NCI-H345 (cell line): ENCODE data around the gene MCFD2.

Source experiments
- DNase-seq: peaks from one replicate; lab custom pipeline; 2025; lab: John Stamatoyannopoulos, UW

The MCFD2 gene

DNA sequence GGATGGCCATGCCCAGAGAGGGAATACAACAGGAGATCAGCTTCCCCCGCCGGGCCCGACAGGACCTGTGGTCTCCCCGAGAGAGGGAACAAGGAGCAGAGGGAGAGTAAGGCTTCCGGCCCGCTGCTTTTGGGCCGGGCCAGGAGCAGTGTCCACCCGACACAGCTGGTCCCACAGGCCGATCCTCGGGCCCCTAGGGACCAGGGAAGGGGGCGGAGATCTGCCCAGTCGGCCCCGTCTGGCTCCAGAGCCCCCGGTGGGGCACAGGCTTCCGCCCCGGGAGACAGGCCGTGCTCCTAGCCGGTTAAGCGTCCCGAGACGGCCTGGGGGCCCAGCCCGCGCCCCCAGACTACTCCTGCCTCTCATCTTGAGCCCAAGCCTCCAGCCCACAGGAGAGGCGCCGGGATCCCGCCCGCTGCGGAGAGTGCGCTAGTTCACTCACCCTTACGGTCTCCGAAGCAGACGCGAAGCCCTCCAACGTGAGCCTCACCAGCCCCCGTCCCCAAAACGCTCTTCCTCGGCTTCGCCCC is at the start of gene MCFD2:
MCFD2 (minus strand) TSS at position 526 of the 530 bp plus-strand sequence. CDS start 6,635 bp downstream, outside the sequence.
- no peak for DNase-seq

DNA sequence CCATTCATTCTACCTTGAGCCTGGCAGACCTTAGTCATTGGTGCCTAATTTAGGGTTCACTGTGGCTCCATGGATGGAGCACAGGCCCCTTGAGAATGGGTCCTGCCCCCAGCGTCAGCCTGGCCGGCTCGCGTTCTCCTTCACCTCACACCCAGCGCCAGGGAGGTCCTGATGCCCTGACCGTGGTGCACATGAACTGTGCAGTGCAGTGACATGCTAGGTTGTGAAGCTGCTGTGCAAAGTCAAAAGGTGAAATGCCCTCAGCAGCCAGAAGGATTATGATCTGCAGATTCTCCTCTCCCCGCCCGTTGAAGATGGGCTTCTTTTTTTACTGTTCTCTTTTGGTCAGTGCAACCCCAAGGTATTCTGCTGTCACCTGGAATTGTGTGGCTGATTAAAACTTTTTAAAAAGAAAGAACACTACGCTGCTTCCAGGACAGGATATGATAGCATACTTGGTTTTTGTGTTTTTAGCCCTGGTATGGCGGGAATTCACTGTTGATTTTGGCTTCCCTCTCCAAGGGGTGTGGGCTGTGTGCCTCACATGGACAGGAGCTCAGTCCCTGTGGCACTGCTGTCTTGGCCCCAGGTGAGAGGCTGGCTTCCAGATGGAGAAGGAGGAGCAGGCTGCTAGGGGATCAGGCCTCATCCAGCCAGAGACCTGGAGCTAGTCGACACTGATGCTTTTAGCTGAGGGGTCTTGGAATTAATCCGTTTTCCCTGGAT is 49.4 kb upstream of the MCFD2 start:
- DNase-seq, result no peak

DNA sequence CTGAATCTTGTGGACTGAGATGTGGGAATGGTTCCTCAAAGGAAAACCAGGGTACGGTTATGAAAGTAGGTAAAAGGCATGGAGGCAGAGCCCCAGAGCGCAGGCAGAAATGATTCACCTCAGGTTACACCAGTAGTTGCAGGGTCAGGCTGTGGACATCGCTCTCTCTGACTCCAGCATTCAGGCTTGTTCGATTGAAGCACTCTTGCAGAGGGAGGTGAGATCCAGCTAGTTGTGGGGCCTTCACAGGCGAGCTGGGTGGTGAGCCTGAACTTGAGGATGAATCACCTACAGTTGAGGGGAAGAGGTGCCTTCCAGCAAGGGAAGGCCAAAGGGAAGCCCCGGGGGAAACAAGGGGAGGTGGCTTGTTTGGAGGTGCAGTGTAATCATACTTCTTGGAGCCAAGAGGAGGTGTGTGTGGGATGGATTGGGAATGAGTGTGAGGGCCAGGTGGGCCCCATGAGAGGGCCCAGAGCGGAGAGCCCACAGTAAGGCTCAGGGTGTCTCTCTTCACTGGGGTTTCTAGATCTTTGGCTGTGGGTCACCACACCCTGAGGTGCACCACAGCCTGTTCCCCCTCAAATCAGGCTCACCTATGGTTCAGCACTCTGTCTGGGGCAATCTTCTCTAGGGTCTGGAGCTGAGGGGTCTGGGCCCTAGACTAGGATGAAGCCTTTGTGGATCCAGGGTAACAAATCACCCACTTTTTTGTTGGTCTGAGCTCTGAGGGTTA is 48.5 kb upstream of the MCFD2 start:
- DNase-seq, result no peak

GRCh38 chr2:46963210-46963609 is 47.6 kb upstream of the MCFD2 start:
- no peak for DNase-seq

DNA sequence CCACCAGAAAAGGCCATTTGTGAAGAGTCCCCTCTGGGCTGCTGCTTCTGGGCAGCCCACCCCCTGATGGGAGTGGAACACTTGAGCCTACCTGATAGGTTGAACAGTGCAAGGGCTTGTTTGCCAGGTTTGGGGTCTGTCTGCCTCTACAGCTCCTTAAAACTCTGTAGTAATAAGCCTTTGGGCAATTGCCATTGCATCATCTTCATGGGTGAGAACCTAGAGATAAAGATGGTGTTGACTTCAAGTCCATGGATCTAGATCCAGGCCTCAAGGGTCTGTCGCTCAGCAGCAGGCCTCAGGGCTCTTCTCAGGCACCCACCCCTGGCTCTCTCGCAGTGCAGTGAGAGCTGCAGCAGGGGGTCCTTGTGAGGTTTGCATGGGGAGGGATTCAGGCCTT is 47.1 kb upstream of the MCFD2 start:
- DNase-seq, result no peak

DNA sequence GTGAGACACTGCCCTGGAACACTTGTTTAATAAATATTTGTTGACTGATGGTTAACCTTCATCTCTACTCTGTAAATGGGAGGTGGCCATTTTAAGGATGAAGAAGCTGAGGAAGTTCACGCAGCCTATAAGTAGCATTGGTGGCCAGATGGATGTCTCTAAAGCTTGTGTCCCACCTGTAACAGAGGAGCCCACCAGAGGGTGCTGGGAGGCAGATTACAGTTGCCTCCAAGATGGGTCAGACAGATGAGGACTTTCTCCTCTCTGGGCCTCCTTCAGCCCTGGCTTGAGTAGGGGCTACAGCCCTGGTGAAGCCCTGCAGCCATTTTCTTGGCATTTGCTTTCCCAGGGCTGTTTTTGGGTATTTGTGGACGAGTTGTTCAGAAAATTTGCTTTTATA is 45.0 kb upstream of the MCFD2 start:
- DNase-seq, result no peak

- no peak for DNase-seq
Observed at GRCh38 chr2:46958431-46959017, 42.9 kb upstream of the MCFD2 start.

DNA sequence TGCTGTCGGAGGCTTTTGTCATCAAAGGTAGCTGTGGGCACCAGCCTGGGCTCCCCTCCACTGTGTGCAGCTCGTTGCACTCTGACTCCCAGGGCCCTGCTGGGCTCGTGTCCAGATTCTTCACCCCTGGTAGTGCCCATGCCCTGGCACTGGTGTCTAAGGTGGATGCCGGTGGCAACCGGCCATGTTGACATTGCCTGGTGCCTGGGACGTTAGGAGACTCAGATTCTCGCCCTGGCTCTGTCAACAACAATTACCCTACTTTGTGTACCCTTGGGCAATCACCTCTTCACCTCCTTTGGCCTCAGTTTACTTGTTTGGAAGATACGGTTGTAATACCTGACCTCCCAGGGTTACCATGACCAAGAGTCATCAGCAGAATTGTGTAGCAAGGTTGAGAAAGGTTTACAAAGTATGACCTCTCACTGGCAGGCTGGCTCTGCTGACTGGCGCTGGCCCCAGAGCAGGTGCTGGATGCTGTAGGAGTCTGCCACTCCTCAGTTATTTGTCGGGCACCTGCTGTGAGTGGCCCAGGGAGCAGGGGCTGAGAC is 41.5 kb upstream of the MCFD2 start:
- DNase-seq, result no peak

DNA sequence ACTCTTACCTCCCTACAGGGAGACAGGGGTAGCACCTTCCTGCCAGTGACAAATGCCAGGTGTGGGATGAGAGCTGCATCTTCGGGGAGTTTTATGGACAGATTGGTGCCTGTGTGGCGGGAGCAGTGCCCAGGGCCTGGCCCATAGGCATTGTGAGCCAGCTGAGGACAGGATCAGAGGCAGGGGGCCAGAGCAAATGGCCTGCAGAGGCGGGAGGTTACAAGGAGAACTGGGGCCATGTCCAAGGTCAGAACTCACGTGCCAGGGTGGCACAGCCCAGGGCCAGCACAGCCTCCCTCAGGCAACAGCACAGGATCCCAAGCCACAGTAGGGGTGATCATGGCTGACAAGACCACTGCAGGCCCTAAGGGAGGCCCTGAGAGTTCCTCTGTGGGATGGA is 40.2 kb upstream of the MCFD2 start:
- no peak for DNase-seq

GRCh38 chr2:46954951-46955571 is 39.5 kb upstream of the MCFD2 start:
- no peak for DNase-seq

GRCh38 chr2:46952171-46952570 is 36.6 kb upstream of the MCFD2 start:
- no peak for DNase-seq

GRCh38 chr2:46951290-46952064 is 35.9 kb upstream of the MCFD2 start:
- DNase-seq, result no peak

GRCh38 chr2:46950314-46950713 is 34.7 kb upstream of the MCFD2 start:
- no peak for DNase-seq

GRCh38 chr2:46947841-46948240 is 32.2 kb upstream of the MCFD2 start:
- no peak for DNase-seq

- no peak for DNase-seq
Observed at GRCh38 chr2:46945671-46946070, 30.1 kb upstream of the MCFD2 start.

DNA sequence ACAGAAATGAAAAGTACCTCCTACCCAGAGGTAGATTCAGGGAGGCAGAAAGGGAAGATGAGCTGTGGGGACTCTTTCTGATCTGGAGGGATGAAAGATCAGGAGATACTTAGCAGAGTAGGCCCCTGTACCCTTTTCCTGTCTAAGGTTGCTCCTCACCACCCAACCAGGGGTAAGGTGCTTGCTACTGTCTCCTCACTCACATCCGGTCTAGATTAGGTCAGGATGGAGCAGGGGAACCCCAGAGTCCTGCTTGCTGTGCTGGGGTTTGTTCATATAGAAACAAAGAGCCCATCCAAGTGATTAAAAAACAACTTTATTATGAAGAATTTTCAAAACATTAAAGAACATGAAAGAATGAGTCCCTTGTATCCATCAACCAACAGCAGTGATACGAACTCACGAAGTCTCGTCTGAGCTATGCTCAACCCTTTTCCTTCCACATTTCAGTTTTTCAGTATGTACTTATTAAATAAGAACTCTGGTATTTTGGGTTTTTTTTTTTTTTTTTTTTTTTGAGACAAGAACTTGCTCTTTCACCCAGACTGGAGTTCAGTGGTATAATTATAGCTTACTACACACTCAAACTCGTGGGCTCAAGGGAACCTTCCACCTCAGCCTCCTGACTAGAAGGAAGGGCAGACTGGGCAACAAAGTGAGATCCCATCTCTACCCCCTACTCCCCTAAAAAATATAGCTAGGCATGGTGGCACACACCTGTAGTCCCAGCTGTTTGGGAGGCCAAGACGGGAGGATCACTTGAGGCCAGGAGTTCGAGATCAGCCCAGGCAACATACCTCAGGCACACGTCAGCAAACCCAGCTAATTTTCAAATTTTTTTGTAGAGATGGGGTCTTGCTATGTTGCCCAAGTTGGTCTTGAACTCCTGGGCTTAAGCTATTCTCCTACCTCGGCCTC is 28.5 kb upstream of the MCFD2 start:
- no peak for DNase-seq

DNA sequence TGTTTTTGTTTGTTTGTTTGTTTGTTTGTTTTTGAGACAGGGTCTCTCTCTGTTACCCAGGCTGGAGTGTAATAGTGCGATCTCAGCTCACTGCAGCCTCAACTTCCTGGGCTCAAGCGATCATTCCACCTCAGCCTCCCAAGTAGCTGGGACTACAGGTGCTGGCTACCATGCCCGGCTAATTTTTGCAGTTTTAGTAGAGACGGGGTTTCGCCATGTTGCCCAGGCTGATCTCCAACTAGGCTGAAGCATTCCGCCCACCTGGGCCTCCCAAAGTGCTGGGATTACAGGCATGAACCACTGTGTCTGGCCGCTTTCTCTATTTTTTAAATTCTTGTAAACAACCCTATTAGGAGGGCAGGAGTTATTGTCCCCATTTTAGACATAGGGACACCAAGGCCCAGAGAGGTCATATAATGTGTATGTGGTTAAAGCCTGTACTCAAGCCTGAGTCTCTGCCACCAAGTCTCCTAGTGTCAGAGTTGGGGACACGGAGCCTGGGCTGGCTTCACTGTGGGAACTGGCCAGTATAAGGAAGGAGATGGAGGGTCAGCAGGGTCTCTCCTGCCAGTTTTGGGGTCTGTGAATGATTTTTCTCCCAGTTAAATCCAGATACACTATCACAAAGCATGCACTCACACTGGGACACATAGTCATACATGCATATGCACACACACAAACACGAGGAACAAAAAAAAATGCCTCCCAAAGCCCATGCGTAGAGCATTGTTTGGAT is 27.5 kb upstream of the MCFD2 start:
- DNase-seq, result no peak

DNA sequence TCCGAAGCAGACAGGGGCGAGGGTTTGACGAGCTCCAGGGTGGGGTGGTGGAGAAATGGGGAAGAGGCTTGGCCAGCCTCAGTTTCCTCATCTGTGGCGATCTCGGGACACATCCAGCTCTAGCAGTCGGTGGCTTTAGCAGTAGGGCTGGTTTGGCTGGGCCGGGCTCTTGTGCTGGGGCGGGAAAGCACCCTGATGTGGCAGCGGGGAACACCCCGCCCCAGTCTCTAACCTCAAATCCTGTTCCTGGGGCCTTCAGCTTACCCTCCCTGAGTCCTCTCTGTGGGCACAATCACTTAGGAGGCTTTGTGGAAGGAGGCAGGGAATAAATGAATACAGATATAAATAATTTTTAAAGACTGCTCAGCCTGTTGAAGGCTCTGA is 26.5 kb upstream of the MCFD2 start:
- no peak for DNase-seq

- DNase-seq, result no peak
Observed at GRCh38 chr2:46939626-46940359, 24.2 kb upstream of the MCFD2 start.
